HepG2 (cell line): ENCODE results near the gene RNF40. TPM values are rescaled to one million over a fixed set of nuclear protein-coding genes. Genes with fewer than 3 reads are reported as not detected.

Experiments used
- polyA plus RNA-seq, 8 experiments: library from polyadenylated mRNA; depleted of rRNA in 3 of 8; stranded (reverse) in 7 of 8; unstranded in 1 of 8; fragments of >200 nt; fragmentation: Illumina TruSeq in 4 of 8; extraction: Trizol in 4 of 8; gene quantifications; 2 replicates each; pipeline versions ENCODE4 v1.2.1 to v1.2.3, GENCODE V29; 2011 to 2016; ENCODE audit warnings: low read depth in 4 of 8, missing spikeins in 1 of 8, mixed read lengths in 1 of 8; ENCODE audit not compliant: insufficient read depth in 1 of 8
- small RNA-seq, 3 experiments: library from RNA; depleted of rRNA; stranded (forward); fragments of <200 nt; gene quantifications; one replicate each; pipeline ENCODE3, GENCODE V24; 2012; ENCODE audit warnings: low read depth in 2 of 3, low replicate concordance in 1 of 3; ENCODE audit not compliant: insufficient read length in 3 of 3, insufficient read depth in 2 of 3
- total RNA-seq, 5 experiments: library from RNA; depleted of rRNA; stranded (reverse); fragments of >200 nt; fragmentation: Illumina TruSeq; extraction: Trizol; gene quantifications; 2 replicates each; pipeline ENCODE4 v1.2.3, GENCODE V29; 2016; ENCODE audit warnings: low read depth in 1 of 5

Gene RNF40
- total and polyA plus RNA-seq, 2 of the 13 experiments (the other 11 are each of a cell fraction or from before 2014, with no cell fraction given) = 84.0 to 85.6 TPM

Small RNA genes lying within 50 kb of the gene (small RNA-seq; reads per million reads assigned to genes)
- 0 reads per million in 3 experiments for gene RF00017

Other genes starting within 250 kb of the RNF40 start
- 26.6 and 34.4 TPM in 2 replicates for gene ZNF768, start 235.8 kb upstream of the RNF40 start, total RNA-seq (2016; rRNA removed; fragmentation: Illumina TruSeq; extraction: Trizol)
- 26.7 and 40.0 TPM in 2 replicates for gene ZNF768, start 235.8 kb upstream of the RNF40 start, polyA plus RNA-seq (2011; rRNA removed)
- gene ZNF747, start 227.5 kb upstream of the RNF40 start, total RNA-seq (2016; rRNA removed; fragmentation: Illumina TruSeq; extraction: Trizol) = 8.8 and 10.2 TPM in 2 replicates
- gene ZNF747, start 227.5 kb upstream of the RNF40 start, polyA plus RNA-seq (2011; rRNA removed) = 7.0 and 7.2 TPM in 2 replicates
- 7.3 and 9.1 TPM in 2 replicates for gene ZNF764, start 203.9 kb upstream of the RNF40 start, total RNA-seq (2016; rRNA removed; fragmentation: Illumina TruSeq; extraction: Trizol)
- gene ZNF764, start 203.9 kb upstream of the RNF40 start, polyA plus RNA-seq (2011; rRNA removed) = 4.1 and 4.8 TPM in 2 replicates
- 5.4 and 5.8 TPM in 2 replicates for gene ZNF688, start 190.6 kb upstream of the RNF40 start, total RNA-seq (2016; rRNA removed; fragmentation: Illumina TruSeq; extraction: Trizol)
- gene ZNF688, start 190.6 kb upstream of the RNF40 start, polyA plus RNA-seq (2011; rRNA removed) = 2.4 and 2.9 TPM in 2 replicates
- not detected in 2 replicates for gene ZNF785, start 176.6 kb upstream of the RNF40 start, total RNA-seq (2016; rRNA removed; fragmentation: Illumina TruSeq; extraction: Trizol)
- 0.01 TPM in 1 of 2 replicates, not detected in the other for gene ZNF785, start 176.6 kb upstream of the RNF40 start, polyA plus RNA-seq (2011; rRNA removed)
- 19.5 and 22.7 TPM in 2 replicates for gene ZNF689, start 151.9 kb upstream of the RNF40 start, total RNA-seq (2016; rRNA removed; fragmentation: Illumina TruSeq; extraction: Trizol)
- 9.7 and 11.9 TPM in 2 replicates for gene ZNF689, start 151.9 kb upstream of the RNF40 start, polyA plus RNA-seq (2011; rRNA removed)
- 9.1 and 11.0 TPM in 2 replicates for gene PRR14, start 111.4 kb upstream of the RNF40 start, total RNA-seq (2016; rRNA removed; fragmentation: Illumina TruSeq; extraction: Trizol)
- 8.4 and 9.2 TPM in 2 replicates for gene PRR14, start 111.4 kb upstream of the RNF40 start, polyA plus RNA-seq (2011; rRNA removed)
- gene FBRS, start 103.9 kb upstream of the RNF40 start, total RNA-seq (2016; rRNA removed; fragmentation: Illumina TruSeq; extraction: Trizol) = 10.1 and 16.2 TPM in 2 replicates
- 13.7 and 14.8 TPM in 2 replicates for gene FBRS, start 103.9 kb upstream of the RNF40 start, polyA plus RNA-seq (2011; rRNA removed)
- 9.0 and 27.8 TPM in 2 replicates for gene SRCAP, start 63.2 kb upstream of the RNF40 start, total RNA-seq (2016; rRNA removed; fragmentation: Illumina TruSeq; extraction: Trizol)
- gene SRCAP, start 63.2 kb upstream of the RNF40 start, polyA plus RNA-seq (2011; rRNA removed) = 4.9 TPM in 2 replicates
- 33.9 and 37.4 TPM in 2 replicates for gene PHKG2, start 13.9 kb upstream of the RNF40 start, total RNA-seq (2016; rRNA removed; fragmentation: Illumina TruSeq; extraction: Trizol)
- 39.8 and 42.1 TPM in 2 replicates for gene PHKG2, start 13.9 kb upstream of the RNF40 start, polyA plus RNA-seq (2011; rRNA removed)
- gene CFAP119, start 260 bp upstream of the RNF40 start, total RNA-seq (2016; rRNA removed; fragmentation: Illumina TruSeq; extraction: Trizol) = 1.2 and 6.4 TPM in 2 replicates
- gene CFAP119, start 260 bp upstream of the RNF40 start, polyA plus RNA-seq (2011; rRNA removed) = 4.0 and 6.4 TPM in 2 replicates
- gene ZNF629, start 24.9 kb downstream of the RNF40 start, total RNA-seq (2016; rRNA removed; fragmentation: Illumina TruSeq; extraction: Trizol) = 14.3 and 16.5 TPM in 2 replicates
- gene ZNF629, start 24.9 kb downstream of the RNF40 start, polyA plus RNA-seq (2011; rRNA removed) = 6.1 and 8.2 TPM in 2 replicates
- gene BCL7C, start 131.8 kb downstream of the RNF40 start, total RNA-seq (2016; rRNA removed; fragmentation: Illumina TruSeq; extraction: Trizol) = 20.6 and 33.8 TPM in 2 replicates
- 17.3 and 17.7 TPM in 2 replicates for gene BCL7C, start 131.8 kb downstream of the RNF40 start, polyA plus RNA-seq (2011; rRNA removed)
- gene CTF1, start 134.3 kb downstream of the RNF40 start, total RNA-seq (2016; rRNA removed; fragmentation: Illumina TruSeq; extraction: Trizol) = 0.11 and 0.13 TPM in 2 replicates
- gene CTF1, start 134.3 kb downstream of the RNF40 start, polyA plus RNA-seq (2011; rRNA removed) = 1.8 and 2.6 TPM in 2 replicates
- gene FBXL19, start 161.2 kb downstream of the RNF40 start, total RNA-seq (2016; rRNA removed; fragmentation: Illumina TruSeq; extraction: Trizol) = 7.4 and 13.7 TPM in 2 replicates
- gene FBXL19, start 161.2 kb downstream of the RNF40 start, polyA plus RNA-seq (2011; rRNA removed) = 6.0 and 10.1 TPM in 2 replicates
- gene ORAI3, start 186.7 kb downstream of the RNF40 start, total RNA-seq (2016; rRNA removed; fragmentation: Illumina TruSeq; extraction: Trizol) = 6.3 and 11.4 TPM in 2 replicates
- gene ORAI3, start 186.7 kb downstream of the RNF40 start, polyA plus RNA-seq (2011; rRNA removed) = 32.0 and 41.3 TPM in 2 replicates
- 3.6 and 5.6 TPM in 2 replicates for gene SETD1A, start 195.4 kb downstream of the RNF40 start, total RNA-seq (2016; rRNA removed; fragmentation: Illumina TruSeq; extraction: Trizol)
- gene SETD1A, start 195.4 kb downstream of the RNF40 start, polyA plus RNA-seq (2011; rRNA removed) = 3.2 and 3.8 TPM in 2 replicates
- gene HSD3B7, start 222.9 kb downstream of the RNF40 start, total RNA-seq (2016; rRNA removed; fragmentation: Illumina TruSeq; extraction: Trizol) = 58.8 and 69.7 TPM in 2 replicates
- gene HSD3B7, start 222.9 kb downstream of the RNF40 start, polyA plus RNA-seq (2011; rRNA removed) = 32.9 and 40.9 TPM in 2 replicates
- 1.7 and 3.0 TPM in 2 replicates for gene STX1B, start 248.3 kb downstream of the RNF40 start, total RNA-seq (2016; rRNA removed; fragmentation: Illumina TruSeq; extraction: Trizol)
- gene STX1B, start 248.3 kb downstream of the RNF40 start, polyA plus RNA-seq (2011; rRNA removed) = 1.3 and 2.1 TPM in 2 replicates